B cell (primary cell): Measurements from ENCODE around the gene ASCC2. TPM values are rescaled to one million over a fixed set of nuclear protein-coding genes. Genes with fewer than 3 reads are reported as not detected.
A peak's percentile ranks its signal among the peaks of the same experiment; 100 is the strongest.

Experiments used
- ATAC-seq: fragments of 200-7000 bp; cut with Tn5 transposase; one replicate; pipeline ENCODE4 v1.10.0; 2021; ENCODE audit warnings: low read depth, mild to moderate bottlenecking, moderate number of reproducible peaks, moderate library complexity
- CTCF ChIA-PET: fragments of 350-600 bp; sonication (Branson Sonifier 250); formaldehyde crosslinking; loops from one replicate; lab custom pipeline; 2021; ENCODE audit warnings: antibody characterized with exemption, inconsistent platforms; lab: Charles Lee
- POLR2A ChIA-PET: fragments of 350-600 bp; sonication (Branson Sonifier 250); formaldehyde crosslinking; loops from one replicate; lab custom pipeline; 2021; ENCODE audit warnings: antibody characterized with exemption; lab: Charles Lee
- DNase-seq: peaks from one replicate; pipeline ENCODE4 v3.0.0; 2013
- H2AFZ ChIP-seq: 2 replicates; pipeline ENCODE4 v1.6.1; 2012; ENCODE audit warnings: mild to moderate bottlenecking, low read depth, low read length; ENCODE audit not compliant: insufficient read depth, poor library complexity, severe bottlenecking
- H3K27ac ChIP-seq, 2 donors: 1 replicate in 1 of 2; 2 replicates in 1 of 2; pipeline ENCODE4 v1.5.1; 2012 to 2013; ENCODE audit warnings: low read length in 2 of 2, mild to moderate bottlenecking in 2 of 2, moderate library complexity in 1 of 2
- H3K27me3 ChIP-seq, 4 experiments: fragments of 200-600 bp in 1 of 4; sonication (generic) in 1 of 4; replicated peaks in 1 of 4; 1 replicate in 2 of 4; 2 replicates in 2 of 4; pipeline versions ENCODE4 v1.6.1 to v1.7.0; 2013 to 2016; ENCODE audit warnings: low read length in 3 of 4, mild to moderate bottlenecking in 2 of 4, mixed read lengths in 1 of 4, moderate library complexity in 1 of 4; ENCODE audit not compliant: insufficient read depth in 4 of 4, control insufficient read depth in 3 of 4; ENCODE audit errors: control extremely low read depth in 1 of 4
- H3K36me3 ChIP-seq, 2 experiments: replicated peaks in 1 of 2; 1 replicate in 1 of 2; 2 replicates in 1 of 2; pipeline versions ENCODE4 v1.6.1 to v1.7.1; 2013; ENCODE audit warnings: low read length in 1 of 2; ENCODE audit not compliant: insufficient read depth in 2 of 2, control insufficient read depth in 1 of 2; ENCODE audit errors: control extremely low read depth in 1 of 2, extremely low read depth in 1 of 2
- H3K4me1 ChIP-seq, 2 donors: fragments of 200-600 bp in 1 of 2; sonication (generic) in 1 of 2; 1 replicate in 1 of 2; 2 replicates in 1 of 2; pipeline versions ENCODE4 v1.5.1 to v1.6.1; 2013 to 2017; ENCODE audit warnings: low read length in 2 of 2; ENCODE audit not compliant: control insufficient read depth in 2 of 2, insufficient read depth in 2 of 2
- H3K4me2 ChIP-seq: replicated peaks from 2 replicates; pipeline ENCODE3; 2012; ENCODE audit warnings: mild to moderate bottlenecking, low read depth, low read length; ENCODE audit not compliant: poor library complexity, severe bottlenecking
- H3K4me3 ChIP-seq, 5 experiments: fragments of 200-600 bp in 1 of 5; sonication (generic) in 1 of 5; 1 replicate in 3 of 5; 2 replicates in 2 of 5; pipeline versions ENCODE4 v1.5.1 to v1.7.0; 2011 to 2016; ENCODE audit warnings: low read length in 4 of 5, mild to moderate bottlenecking in 4 of 5, low read depth in 2 of 5, control low read depth in 1 of 5, moderate library complexity in 1 of 5; ENCODE audit not compliant: insufficient read depth in 1 of 5; ENCODE audit errors: control extremely low read depth in 1 of 5, extremely low read depth in 1 of 5
- H3K79me2 ChIP-seq: fragments of 200-600 bp; sonication (generic); one replicate; pipeline ENCODE4 v1.6.0; 2016; ENCODE audit warnings: low read length; ENCODE audit not compliant: control insufficient read depth, insufficient read depth
- H3K9ac ChIP-seq: fragments of 200-600 bp; sonication (generic); 2 replicates; pipeline ENCODE4 v1.6.1; 2017; ENCODE audit warnings: mild to moderate bottlenecking, low read length, moderate library complexity
- H3K9me3 ChIP-seq, 3 donors: one replicate each; pipeline versions ENCODE4 v1.6.1 to v1.7.1; 2013; ENCODE audit warnings: low read length in 2 of 3; ENCODE audit not compliant: control insufficient read depth in 2 of 3, insufficient read depth in 1 of 3; ENCODE audit errors: control extremely low read depth in 1 of 3
- H4K20me1 ChIP-seq: 2 replicates; pipeline ENCODE4 v1.6.0; 2012; ENCODE audit warnings: mild to moderate bottlenecking, low read length; ENCODE audit not compliant: insufficient read depth, control insufficient read depth, poor library complexity, severe bottlenecking
- H3K27ac Mint-ChIP-seq: one replicate; pipeline ENCODE4 v1.8.0; 2021; ENCODE audit warnings: mixed read lengths
- H3K27me3 Mint-ChIP-seq: one replicate; pipeline ENCODE4 v1.8.0; 2021; ENCODE audit warnings: mixed read lengths
- H3K4me1 Mint-ChIP-seq: one replicate; pipeline ENCODE4 v1.8.0; 2021; ENCODE audit warnings: mixed read lengths
- H3K4me3 Mint-ChIP-seq: one replicate; pipeline ENCODE4 v1.8.0; 2021; ENCODE audit warnings: mixed read lengths
- H3K9me3 Mint-ChIP-seq: one replicate; pipeline ENCODE4 v1.8.0; 2022; ENCODE audit warnings: mixed read lengths; ENCODE audit not compliant: insufficient read depth
- EZH2 ChIP-seq: IDR thresholded peaks from 2 replicates; pipeline ENCODE4 v1.6.1; 2012; ENCODE audit warnings: borderline replicate concordance, low read depth, mild to moderate bottlenecking, moderate library complexity, low read length; ENCODE audit not compliant: insufficient read depth, poor library complexity, severe bottlenecking
- WGBS: methylation state at CpG from one replicate; pipeline ENCODE4 v1.1.5; 2013; ENCODE audit warnings: missing lambda C conversion rate; ENCODE audit not compliant: insufficient coverage; 5-methylcytosine and 5-hydroxymethylcytosine counted together
- intact Hi-C: fragments of 100-400 bp; cut with micrococcal nuclease; formaldehyde crosslinking; loops from one replicate; pipeline ENCODE4 v1.10.0; 2022
- polyA plus RNA-seq: library from polyadenylated mRNA; depleted of rRNA; stranded (reverse); fragments of >200 nt; gene quantifications from 2 replicates; pipeline ENCODE4 v1.2.3, GENCODE V29; 2012
- total RNA-seq, 2 donors: library from RNA; stranded (reverse); fragments of 120-200 nt in 1 of 2; gene quantifications; 1 replicate in 1 of 2; 2 replicates in 1 of 2; pipeline versions ENCODE4 v1.2.3 to v1.2.4, GENCODE V29; 2013 to 2022
- TF ChIP-seq, protein P1 (sequence below): fragments of 200-600 bp; IDR thresholded peaks from one replicate; pipeline ENCODE4 v1.8.0; 2022; ENCODE audit warnings: antibody characterized with exemption, mild to moderate bottlenecking

The ASCC2 gene
- total and polyA plus RNA-seq, 2 donors (not counting 1 experiment from before 2014, with no cell fraction given): 81.1 to 84.0 TPM

DNA sequence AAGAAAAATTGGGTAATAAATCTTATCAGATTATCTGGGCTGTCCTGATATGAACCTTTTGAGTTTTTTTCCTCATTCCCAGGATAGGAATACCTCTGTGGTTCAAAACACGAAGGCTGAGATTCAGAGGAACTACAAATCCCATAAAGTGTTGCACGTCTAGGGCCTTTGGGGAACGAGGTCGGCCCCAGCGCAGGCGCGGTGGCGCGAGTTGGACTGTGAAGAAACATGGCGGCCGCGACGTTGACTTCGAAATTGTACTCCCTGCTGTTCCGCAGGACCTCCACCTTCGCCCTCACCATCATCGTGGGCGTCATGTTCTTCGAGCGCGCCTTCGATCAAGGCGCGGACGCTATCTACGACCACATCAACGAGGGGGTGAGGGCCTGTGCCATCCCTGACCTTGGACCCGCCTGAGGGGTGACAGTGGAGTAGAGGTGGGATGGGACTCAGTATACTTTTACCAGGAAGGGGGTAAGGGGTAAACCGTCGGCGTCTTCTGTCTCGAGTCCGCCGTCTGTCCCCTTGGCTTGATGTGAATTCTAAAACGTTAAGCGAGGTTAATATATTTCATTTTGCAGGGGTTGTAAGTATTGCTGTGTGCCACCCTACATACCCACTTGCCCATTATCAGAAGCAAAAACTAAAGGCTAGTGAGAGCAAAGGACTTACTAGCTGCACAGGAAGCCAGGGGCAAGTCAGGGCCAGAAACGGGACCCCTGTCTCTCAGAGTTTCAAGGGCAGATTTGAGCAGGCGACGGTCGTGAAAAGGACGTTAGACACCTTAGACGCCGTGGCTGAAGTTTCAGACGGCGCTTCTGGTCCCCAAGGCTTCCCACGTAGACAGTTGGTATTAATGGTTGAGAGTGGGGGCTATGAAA is 70.7 kb downstream of the ASCC2 start, which contains the start of gene UQCR10:
Gene UQCR10, plus strand, starts transcription at position 199 of the 881 bp plus-strand sequence. Its CDS starts 30 bp downstream, at position 229.
- DNase-seq (peak; percentile 95), ATAC-seq (peak; percentile 79)
- peak within 1 kb of the TSS; percentile 73 to 99 (median 87) for H3K4me3 ChIP-seq
- Mint-ChIP-seq H3K4me3 (peak within 1 kb of the TSS; percentile 99), H3K9me3 (no peaks in the 10 kb centered on the region), H3K4me1 (peaks cover 36% of the 10 kb centered on the region), H3K27ac (peak within 1 kb of the TSS; percentile 95), H3K27me3 (no peaks in the 10 kb centered on the region)
- H3K27me3 ChIP-seq: no peaks in the 10 kb centered on the region
- TF ChIP-seq EZH2: no peak
- TF ChIP-seq, protein P1, sequence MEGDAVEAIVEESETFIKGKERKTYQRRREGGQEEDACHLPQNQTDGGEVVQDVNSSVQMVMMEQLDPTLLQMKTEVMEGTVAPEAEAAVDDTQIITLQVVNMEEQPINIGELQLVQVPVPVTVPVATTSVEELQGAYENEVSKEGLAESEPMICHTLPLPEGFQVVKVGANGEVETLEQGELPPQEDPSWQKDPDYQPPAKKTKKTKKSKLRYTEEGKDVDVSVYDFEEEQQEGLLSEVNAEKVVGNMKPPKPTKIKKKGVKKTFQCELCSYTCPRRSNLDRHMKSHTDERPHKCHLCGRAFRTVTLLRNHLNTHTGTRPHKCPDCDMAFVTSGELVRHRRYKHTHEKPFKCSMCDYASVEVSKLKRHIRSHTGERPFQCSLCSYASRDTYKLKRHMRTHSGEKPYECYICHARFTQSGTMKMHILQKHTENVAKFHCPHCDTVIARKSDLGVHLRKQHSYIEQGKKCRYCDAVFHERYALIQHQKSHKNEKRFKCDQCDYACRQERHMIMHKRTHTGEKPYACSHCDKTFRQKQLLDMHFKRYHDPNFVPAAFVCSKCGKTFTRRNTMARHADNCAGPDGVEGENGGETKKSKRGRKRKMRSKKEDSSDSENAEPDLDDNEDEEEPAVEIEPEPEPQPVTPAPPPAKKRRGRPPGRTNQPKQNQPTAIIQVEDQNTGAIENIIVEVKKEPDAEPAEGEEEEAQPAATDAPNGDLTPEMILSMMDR: no peak
- intact Hi-C loops: loop anchor here (5.0 to 10.0 kb wide), 4 partner anchors 380 to 883 kb away; partner anchors contain the start of genes AP1B1, EWSR1, RHBDD3 and ZNRF3
- no peaks in the 10 kb centered on the region for H4K20me1 ChIP-seq
- no peaks in the 10 kb centered on the region for H3K9me3 ChIP-seq
- peaks cover 2 to 16% of the 10 kb centered on the region in 2 experiments for H3K36me3 ChIP-seq
- ChIA-PET CTCF (interaction anchor here (1.3 kb wide), 1 partner anchor 163 kb away, joined by 3 read pairs; no protein-coding TSS in a partner anchor), POLR2A (interaction anchor here (0.7 kb wide), 1 partner anchor 71 kb away, joined by 3 read pairs; the partner anchor contains the start of gene ASCC2)
- H3K9ac ChIP-seq: peak within 1 kb of the TSS; percentile 77
- H2AFZ ChIP-seq: peak within 1 kb of the TSS; percentile 89
- peaks cover 43% of the 10 kb centered on the region for H3K79me2 ChIP-seq
- peak within 1 kb of the TSS; percentile 92 for H3K4me2 ChIP-seq
- H3K4me1 ChIP-seq: peaks cover 17 to 20% of the 10 kb centered on the region in 2 donors
- under 1% methylated on average over 38 of the region's 46 CpGs for WGBS
- peak within 1 kb of the TSS; percentile 46 to 80 for H3K27ac ChIP-seq
